H1 (cell line): ENCODE measurements around the gene LEMD1. TPM values are rescaled to one million over a fixed set of nuclear protein-coding genes. Genes with fewer than 3 reads are reported as not detected.

Experiments used
- CTCF ChIA-PET: fragments of 300-600 bp; sonication (Branson Sonifier 250); formaldehyde crosslinking; loops from one replicate; lab custom pipeline; 2021; ENCODE audit not compliant: partially characterized antibody; lab: Charles Lee
- POLR2A ChIA-PET: fragments of 300-600 bp; sonication (Branson Sonifier 250); formaldehyde crosslinking; loops from one replicate; lab custom pipeline; 2021; ENCODE audit warnings: inconsistent platforms; ENCODE audit not compliant: partially characterized antibody; lab: Charles Lee
- DNase-seq, 2 experiments: peaks; one replicate each; pipeline versions ENCODE4 v3.0.0 to v3.0.0-alpha.2; 2010 to 2022; ENCODE audit warnings: low spot score in 2 of 2, low read depth in 1 of 2, mixed read lengths in 1 of 2
- FAIRE-seq: peaks from 2 replicates; lab custom pipeline; 2011; peaks lifted over from hg19 to GRCh38; lab: Jason Lieb, UNC
- H2AFZ ChIP-seq: 2 replicates; pipeline ENCODE4 v1.8.1; 2012; ENCODE audit warnings: low read length, inconsistent platforms
- H2AK5ac ChIP-seq: 2 replicates; pipeline ENCODE4 v1.6.1; 2013; ENCODE audit warnings: low read depth, low read length
- H2BK120ac ChIP-seq: replicated peaks from 2 replicates; pipeline ENCODE3; 2013; ENCODE audit warnings: low read depth, low read length, inconsistent platforms
- H2BK12ac ChIP-seq: 2 replicates; pipeline ENCODE4 v1.6.1; 2013; ENCODE audit warnings: low read depth, low read length
- H2BK15ac ChIP-seq: 2 replicates; pipeline ENCODE4 v1.6.1; 2013; ENCODE audit warnings: low read length
- H2BK20ac ChIP-seq: 2 replicates; pipeline ENCODE4 v1.6.1; 2013; ENCODE audit warnings: low read length
- H2BK5ac ChIP-seq: 2 replicates; pipeline ENCODE4 v1.6.1; 2013; ENCODE audit warnings: low read depth, low read length
- H3K14ac ChIP-seq: 2 replicates; pipeline ENCODE4 v1.6.1; 2013; ENCODE audit warnings: inconsistent platforms; ENCODE audit not compliant: insufficient read length
- H3K18ac ChIP-seq: 2 replicates; pipeline ENCODE4 v1.6.1; 2013; ENCODE audit warnings: low read length; ENCODE audit errors: extremely low read depth
- H3K23ac ChIP-seq: 2 replicates; pipeline ENCODE4 v1.6.1; 2013; ENCODE audit warnings: inconsistent platforms; ENCODE audit not compliant: insufficient read length
- H3K23me2 ChIP-seq: 2 replicates; pipeline ENCODE4 v1.6.1; 2013; ENCODE audit warnings: low read depth, low read length
- H3K27ac ChIP-seq: 2 replicates; pipeline ENCODE4 v1.6.1; 2011; ENCODE audit warnings: low read depth, low read length, inconsistent platforms
- H3K27me3 ChIP-seq, 4 experiments: replicated peaks in 1 of 4; 1 replicate in 1 of 4; 2 replicates in 3 of 4; pipeline versions ENCODE4 v1.6.1 to v1.8.1; 2011 to 2013; ENCODE audit warnings: low read length in 3 of 4, mild to moderate bottlenecking in 3 of 4, inconsistent platforms in 2 of 4, mixed read lengths in 2 of 4, moderate library complexity in 1 of 4; ENCODE audit not compliant: control insufficient read depth in 3 of 4, insufficient read depth in 3 of 4; ENCODE audit errors: extremely low read depth in 1 of 4
- H3K36me3 ChIP-seq, 4 experiments: 2 replicates each; pipeline versions ENCODE4 v1.6.1 to v1.8.1; 2011 to 2013; ENCODE audit warnings: mild to moderate bottlenecking in 4 of 4, low read length in 3 of 4, moderate library complexity in 2 of 4, control low read depth in 1 of 4, inconsistent platforms in 1 of 4; ENCODE audit not compliant: insufficient read depth in 4 of 4, control insufficient read depth in 2 of 4
- H3K4ac ChIP-seq: replicated peaks from 2 replicates; pipeline ENCODE3; 2013; ENCODE audit warnings: low read length, low read depth, mixed read lengths, inconsistent platforms; ENCODE audit not compliant: insufficient read length
- H3K4me1 ChIP-seq, 4 experiments: replicated peaks in 1 of 4; 1 replicate in 1 of 4; 2 replicates in 3 of 4; pipeline versions ENCODE4 v1.6.1 to v1.8.1; 2011 to 2013; ENCODE audit warnings: low read length in 3 of 4, inconsistent platforms in 2 of 4, mixed read lengths in 1 of 4; ENCODE audit not compliant: insufficient read depth in 4 of 4, control insufficient read depth in 3 of 4
- H3K4me2 ChIP-seq, 2 experiments: 2 replicates each; pipeline versions ENCODE4 v1.6.1 to v1.8.1; 2011 to 2013; ENCODE audit warnings: low read depth in 2 of 2, low read length in 2 of 2, control low read depth in 1 of 2, inconsistent platforms in 1 of 2, mild to moderate bottlenecking in 1 of 2; ENCODE audit not compliant: insufficient read depth in 1 of 2
- H3K4me3 ChIP-seq, 4 experiments: fragments of 200-600, 300-600 bp in 1 of 4; sonication (generic), shearing (Covaris generic), sonication (Bioruptor Twin) in 1 of 4; 2 replicates each; pipeline versions ENCODE4 v1.5.1 to v1.8.1; 2011 to 2016; ENCODE audit warnings: low read length in 4 of 4, low read depth in 3 of 4, control low read depth in 2 of 4, inconsistent platforms in 2 of 4, mild to moderate bottlenecking in 2 of 4, mixed read lengths in 1 of 4, moderate library complexity in 1 of 4; ENCODE audit not compliant: insufficient read depth in 2 of 4; ENCODE audit errors: extremely low read depth in 1 of 4
- H3K56ac ChIP-seq: replicated peaks from 2 replicates; pipeline ENCODE3; 2013; ENCODE audit warnings: low read depth, mild to moderate bottlenecking, mixed read lengths, low read length, inconsistent platforms; ENCODE audit not compliant: insufficient read length
- H3K79me1 ChIP-seq: 2 replicates; pipeline ENCODE4 v1.6.1; 2013; ENCODE audit warnings: low read depth, low read length, control low read depth
- H3K79me2 ChIP-seq, 2 experiments: 2 replicates each; pipeline versions ENCODE4 v1.6.1 to v1.8.1; 2012 to 2013; ENCODE audit warnings: low read length in 2 of 2, mild to moderate bottlenecking in 2 of 2, inconsistent platforms in 1 of 2; ENCODE audit not compliant: insufficient read depth in 2 of 2, control insufficient read depth in 1 of 2
- H3K9ac ChIP-seq, 4 experiments: replicated peaks in 1 of 4; 1 replicate in 1 of 4; 2 replicates in 3 of 4; pipeline versions ENCODE4 v1.6.1 to v1.8.1; 2011 to 2013; ENCODE audit warnings: low read depth in 3 of 4, low read length in 3 of 4, control low read depth in 2 of 4, mild to moderate bottlenecking in 2 of 4, moderate library complexity in 2 of 4, inconsistent platforms in 1 of 4; ENCODE audit errors: extremely low read depth in 1 of 4
- H3K9me3 ChIP-seq, 2 experiments: 2 replicates each; pipeline versions ENCODE4 v1.6.1 to v1.8.1; 2012 to 2013; ENCODE audit warnings: mild to moderate bottlenecking in 2 of 2, moderate library complexity in 2 of 2, control low read depth in 1 of 2, inconsistent platforms in 1 of 2, low read depth in 1 of 2, low read length in 1 of 2, mixed read lengths in 1 of 2; ENCODE audit not compliant: insufficient read depth in 2 of 2
- H4K20me1 ChIP-seq, 2 experiments: replicated peaks in 1 of 2; 2 replicates each; pipeline versions ENCODE3 to v1.8.1; 2011 to 2013; ENCODE audit warnings: inconsistent platforms in 2 of 2, low read length in 2 of 2, mild to moderate bottlenecking in 1 of 2; ENCODE audit not compliant: insufficient read depth in 2 of 2, control insufficient read depth in 1 of 2
- H4K5ac ChIP-seq: 2 replicates; pipeline ENCODE4 v1.6.1; 2013; ENCODE audit warnings: low read length, low read depth, mixed read lengths, inconsistent platforms; ENCODE audit not compliant: insufficient read length
- H4K8ac ChIP-seq: 2 replicates; pipeline ENCODE4 v1.8.0; 2013; ENCODE audit warnings: mild to moderate bottlenecking, moderate library complexity, low read length, inconsistent platforms; ENCODE audit not compliant: insufficient read depth; ENCODE audit errors: extremely low read depth
- H4K91ac ChIP-seq: replicated peaks from 2 replicates; pipeline ENCODE3; 2013; ENCODE audit warnings: low read length, mixed read lengths, inconsistent platforms; ENCODE audit not compliant: insufficient read length
- ATF3 ChIP-seq: IDR thresholded peaks from 2 replicates; pipeline ENCODE4 v1.6.1; 2011; ENCODE audit warnings: low read depth, mild to moderate bottlenecking, low read length; ENCODE audit not compliant: insufficient read depth
- BACH1 ChIP-seq: IDR thresholded peaks from 2 replicates; pipeline ENCODE4 v1.6.1; 2012; ENCODE audit warnings: low read length, improper control_type of control experiment
- CEBPB ChIP-seq: IDR thresholded peaks from 2 replicates; pipeline ENCODE4 v1.6.1; 2012; ENCODE audit warnings: low read depth, low read length
- CHD1 ChIP-seq: IDR thresholded peaks from 2 replicates; pipeline ENCODE4 v1.6.1; 2012; ENCODE audit warnings: low read depth, low read length, improper control_type of control experiment
- CREB1 ChIP-seq: IDR thresholded peaks from 2 replicates; pipeline ENCODE4 v1.6.1; 2012; ENCODE audit warnings: inconsistent platforms
- EGR1 ChIP-seq: IDR thresholded peaks from 2 replicates; pipeline ENCODE4 v1.6.1; 2011; ENCODE audit warnings: low read depth, low read length, borderline replicate concordance
- EP300 ChIP-seq, 2 experiments: IDR thresholded peaks; 1 replicate in 1 of 2; 2 replicates in 1 of 2; pipeline ENCODE4 v1.6.1; 2011 to 2012; ENCODE audit warnings: low read depth in 2 of 2, low read length in 2 of 2, mild to moderate bottlenecking in 2 of 2, borderline replicate concordance in 1 of 2, inconsistent platforms in 1 of 2, moderate library complexity in 1 of 2
- FOSL1 ChIP-seq: IDR thresholded peaks from 2 replicates; pipeline ENCODE4 v1.6.1; 2011; ENCODE audit warnings: mild to moderate bottlenecking, low read depth, low read length, moderate library complexity; ENCODE audit not compliant: insufficient read depth
- GABPA ChIP-seq: IDR thresholded peaks from 2 replicates; pipeline ENCODE4 v1.6.1; 2011; ENCODE audit warnings: mild to moderate bottlenecking, low read length, moderate library complexity, borderline replicate concordance; ENCODE audit not compliant: insufficient read depth
- HDAC6 ChIP-seq: IDR thresholded peaks from one replicate; pipeline ENCODE4 v1.7.1; 2012; ENCODE audit warnings: low read depth, mild to moderate bottlenecking, inconsistent platforms, low read length, moderate library complexity
- JUND ChIP-seq: IDR thresholded peaks from 2 replicates; pipeline ENCODE4 v1.6.1; 2011; ENCODE audit warnings: mild to moderate bottlenecking, improper control_type of control experiment, low read length
- NANOG ChIP-seq: IDR thresholded peaks from 2 replicates; pipeline ENCODE4 v1.6.1; 2011; ENCODE audit warnings: low read length, low read depth, mild to moderate bottlenecking, inconsistent platforms; ENCODE audit not compliant: insufficient read depth, poor library complexity, severe bottlenecking
- SP1 ChIP-seq: IDR thresholded peaks from 2 replicates; pipeline ENCODE4 v1.6.1; 2011; ENCODE audit warnings: low read depth, low read length
- SRF ChIP-seq: IDR thresholded peaks from 2 replicates; pipeline ENCODE4 v1.6.1; 2011; ENCODE audit warnings: mild to moderate bottlenecking, low read depth, low read length, moderate library complexity
- WGBS, 2 experiments: shearing (Covaris generic) in 1 of 2; methylation state at CpG; one replicate each; pipeline versions ENCODE4 v1.1.6 to v1.1.7; 2013 to 2015; ENCODE audit warnings: low lambda C conversion rate in 2 of 2, mixed read lengths in 2 of 2, inconsistent platforms in 1 of 2, low coverage in 1 of 2, missing lambda C conversion rate in 1 of 2; ENCODE audit not compliant: insufficient replicate concordance in 2 of 2, insufficient coverage in 1 of 2, insufficient read length in 1 of 2; ENCODE audit errors: extremely low coverage in 1 of 2, missing lambda C conversion rate in 1 of 2; 5-methylcytosine and 5-hydroxymethylcytosine counted together
- polyA plus RNA-seq, 7 experiments: library from polyadenylated mRNA; depleted of rRNA in 3 of 7; stranded (reverse) in 5 of 7; unstranded in 2 of 7; fragments of >200 nt in 5 of 7; fragments of 200-250 nt in 2 of 7; gene quantifications; 1 replicate in 5 of 7; 2 replicates in 1 of 7; 4 replicates in 1 of 7; pipeline versions ENCODE4 v1.2.1 to v1.2.3, GENCODE V29; 2011 to 2013; ENCODE audit warnings: missing spikeins in 2 of 7, mixed read lengths in 2 of 7
- total RNA-seq: library from RNA; stranded (reverse); fragmentation: NEBNext Ultra II Directional; extraction: Animal tissue kit (Norgen Biotek cat#: 25700); gene quantifications from 2 replicates; pipeline ENCODE4 v1.2.1, GENCODE V29; 2021

LEMD1 gene
- total and polyA plus RNA-seq, 2 of the 8 experiments (the other 6 are each of a cell fraction or from before 2014, with no cell fraction given), result 10.0 to 10.5 TPM

GRCh38 chr1:205395616-205396015, 26.2 kb downstream of the LEMD1 start:
- CTCF ChIA-PET, result interaction anchor here (0.6 to 5.8 kb wide), 13 partner anchors 12 to 152 kb away, joined by 3 to 98 read pairs (median 16); no protein-coding TSS in a partner anchor
- no peak for TF ChIP-seq GABPA
- no peak for TF ChIP-seq FOSL1
- no peak for TF ChIP-seq CEBPB
- TF ChIP-seq HDAC6, result no peak
- TF ChIP-seq SP1, result no peak
- no peak for TF ChIP-seq NANOG
- no peak for TF ChIP-seq SRF
- no peak for TF ChIP-seq EGR1
- TF ChIP-seq CREB1, result no peak
- TF ChIP-seq ATF3, result no peak
- TF ChIP-seq JUND, result no peak
- no peak for TF ChIP-seq CHD1
- no peak for TF ChIP-seq EP300 (IDR thresholded peaks at IDR 0.05; ENCODE audit: borderline replicate concordance in 1 of 2, low read depth in 2 of 2, low read length in 2 of 2)
- no peak for TF ChIP-seq BACH1
- TF ChIP-seq, all 59 proteins: peak for 0
- Histone ChIP-seq H2BK120ac (no peak overlapping the region), H3K14ac (no peak overlapping the region), H4K5ac (no peak overlapping the region), H3K27me3 (no peaks in the 10 kb centered on the region), H2AFZ (no peak overlapping the region), H3K27ac (no peak overlapping the region), H4K8ac (no peak overlapping the region), H2BK15ac (no peak overlapping the region), H3K56ac (no peak overlapping the region), H2BK5ac (no peak overlapping the region), H3K9ac (no peak overlapping the region), H3K4me2 (no peak overlapping the region), H3K4ac (no peak overlapping the region), H3K9me3 (no peaks in the 10 kb centered on the region), H3K4me3 (no peak overlapping the region), H3K4me1 (no peaks in the 10 kb centered on the region), H3K36me3 (no peaks in the 10 kb centered on the region), H4K20me1 (no peaks in the 10 kb centered on the region), H3K18ac (no peak overlapping the region), H4K91ac (no peak overlapping the region), H3K79me2 (no peaks in the 10 kb centered on the region), H3K79me1 (no peaks in the 10 kb centered on the region), H3K23ac (no peak overlapping the region), H2BK20ac (no peak overlapping the region), H2AK5ac (no peak overlapping the region), H3K23me2 (no peaks in the 10 kb centered on the region), H2BK12ac (no peak overlapping the region)
- POLR2A ChIA-PET, result no interaction called here
- FAIRE-seq (no peak), DNase-seq (no peak)
- 90% methylated on average over 3 of the region's 3 CpGs; no CpG with 5 or more reads in 1 of the 2 experiments for WGBS, 2 experiments
